SW480 (cell line): Measurements from ENCODE around the gene SPSB3.
"Not testable (repeated sequence)": the region's sequence is repeated elsewhere in the genome, so short reads cannot be mapped to it uniquely, and the experiment has no call there.

Experiments
- DNase-seq: peaks from one replicate; pipeline ENCODE4 v3.0.0-alpha.2; 2016; ENCODE audit warnings: low spot score

Gene SPSB3

GRCh38 chr16:1816396-1817275 lies 34.3 kb upstream of the SPSB3 start:
- no peak for DNase-seq

- DNase-seq: no peak
Observed at GRCh38 chr16:1815461-1815860, 33.1 kb upstream of the SPSB3 start.

DNA sequence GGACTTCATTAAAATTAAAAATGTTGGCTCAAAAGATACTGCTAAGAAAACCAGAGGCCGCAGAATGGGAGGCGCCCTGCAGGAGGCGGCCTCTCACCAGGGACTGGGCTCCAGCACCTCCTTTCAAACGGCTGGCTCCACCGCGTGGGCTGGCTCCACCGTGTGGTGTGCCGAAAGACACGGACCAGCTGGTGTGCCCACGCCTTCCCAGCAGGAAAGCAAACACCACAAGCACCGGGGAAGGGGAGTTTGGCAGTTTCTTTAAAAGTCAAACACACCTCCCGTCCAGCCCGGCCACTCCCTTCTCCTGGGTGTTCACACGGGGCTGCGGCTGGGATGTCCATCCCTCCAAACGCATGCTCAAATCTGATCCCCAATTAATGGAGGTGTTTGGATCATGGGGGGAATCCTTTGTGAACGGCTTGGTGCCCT lies 30.4 kb upstream of the SPSB3 start:
- DNase-seq: peak; percentile 74

- DNase-seq: no peak
Observed at GRCh38 chr16:1810536-1810935, 28.2 kb upstream of the SPSB3 start.

DNA sequence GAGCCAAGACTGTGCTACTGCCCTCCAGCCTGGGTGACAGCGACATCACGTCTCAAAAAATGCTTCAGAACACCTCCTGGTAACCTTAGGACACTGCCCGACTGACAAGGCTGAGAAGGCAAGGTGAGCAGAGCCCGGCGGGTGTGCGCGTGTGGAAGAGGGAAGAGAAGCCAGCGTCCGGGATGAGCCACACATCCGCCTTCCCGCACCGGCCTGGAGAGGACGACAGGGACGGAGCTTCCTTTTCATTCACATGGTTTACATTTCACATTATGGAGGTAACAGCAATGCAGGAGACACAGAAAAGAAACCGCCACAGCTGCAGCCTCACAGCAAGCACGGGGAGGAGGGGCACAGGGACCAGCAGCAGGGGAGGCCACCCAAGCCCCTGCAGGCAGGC lies 27.7 kb upstream of the SPSB3 start:
- DNase-seq: no peak

GRCh38 chr16:1809281-1809801 lies 27.0 kb upstream of the SPSB3 start:
- DNase-seq: no peak

GRCh38 chr16:1808691-1809090 lies 26.3 kb upstream of the SPSB3 start:
- no peak for DNase-seq

GRCh38 chr16:1807626-1808025 lies 25.3 kb upstream of the SPSB3 start:
- no peak for DNase-seq

DNA sequence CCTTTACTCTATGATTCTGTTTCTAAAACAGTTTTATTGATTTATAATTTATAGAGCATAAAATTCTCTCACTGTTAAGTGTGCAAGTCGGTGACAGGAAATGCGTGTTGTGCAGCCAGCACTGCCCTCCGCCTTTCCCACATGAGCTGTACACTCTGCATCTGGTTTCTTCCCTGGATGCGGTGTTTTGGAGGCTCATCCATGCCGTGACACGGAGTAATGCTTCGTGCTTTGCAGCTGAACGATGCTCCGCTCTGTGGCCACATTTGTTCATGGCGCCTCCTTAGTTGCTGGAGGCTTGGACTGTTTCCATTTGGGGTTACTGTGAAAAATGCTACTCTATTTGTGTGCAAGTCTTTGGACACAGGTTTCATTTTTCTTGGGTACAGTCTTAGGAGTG lies 18.3 kb upstream of the SPSB3 start:
- DNase-seq: no peak

GRCh38 chr16:1799263-1799662 lies 16.9 kb upstream of the SPSB3 start:
- DNase-seq: not testable (repeated sequence)

DNA sequence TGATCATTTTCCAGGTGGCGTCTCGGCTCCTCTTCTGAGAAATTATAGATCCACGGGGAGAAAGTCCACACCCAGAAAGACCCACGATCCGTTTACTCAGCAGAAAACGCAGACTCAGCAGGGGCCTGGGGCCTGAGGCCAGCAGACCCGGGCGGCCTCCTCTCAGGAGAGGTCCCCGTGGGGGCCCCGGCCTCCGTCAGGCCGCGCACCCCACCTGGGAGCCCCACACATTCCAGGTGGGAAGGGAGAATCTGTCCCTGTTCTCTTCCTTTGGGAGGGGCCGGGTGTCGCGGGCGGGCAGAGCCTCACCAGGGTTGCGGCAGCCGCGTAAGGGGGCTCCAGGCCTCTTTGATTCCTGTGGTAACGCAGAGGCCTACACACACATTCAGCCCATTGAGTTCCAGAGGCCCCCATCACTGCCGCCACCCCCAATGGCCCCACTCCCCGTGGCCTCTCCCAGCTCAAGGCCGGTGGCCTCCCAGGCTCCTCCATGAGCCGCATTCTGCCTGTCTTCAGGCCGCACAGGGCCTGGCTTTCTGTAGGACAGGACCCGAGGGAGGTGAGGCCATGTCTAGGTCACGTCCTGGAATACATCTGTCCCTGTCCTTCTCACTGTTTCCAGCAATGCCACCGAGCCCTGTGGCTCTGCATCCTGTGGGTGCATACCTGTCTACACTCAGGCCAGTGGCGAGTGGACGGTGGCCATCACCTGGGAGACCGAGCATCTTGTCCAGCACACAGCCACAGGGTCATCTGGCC lies 12.7 kb upstream of the SPSB3 start:
- DNase-seq: no peak

- DNase-seq: no peak
Observed at GRCh38 chr16:1794221-1794871, 12.0 kb upstream of the SPSB3 start.

DNA sequence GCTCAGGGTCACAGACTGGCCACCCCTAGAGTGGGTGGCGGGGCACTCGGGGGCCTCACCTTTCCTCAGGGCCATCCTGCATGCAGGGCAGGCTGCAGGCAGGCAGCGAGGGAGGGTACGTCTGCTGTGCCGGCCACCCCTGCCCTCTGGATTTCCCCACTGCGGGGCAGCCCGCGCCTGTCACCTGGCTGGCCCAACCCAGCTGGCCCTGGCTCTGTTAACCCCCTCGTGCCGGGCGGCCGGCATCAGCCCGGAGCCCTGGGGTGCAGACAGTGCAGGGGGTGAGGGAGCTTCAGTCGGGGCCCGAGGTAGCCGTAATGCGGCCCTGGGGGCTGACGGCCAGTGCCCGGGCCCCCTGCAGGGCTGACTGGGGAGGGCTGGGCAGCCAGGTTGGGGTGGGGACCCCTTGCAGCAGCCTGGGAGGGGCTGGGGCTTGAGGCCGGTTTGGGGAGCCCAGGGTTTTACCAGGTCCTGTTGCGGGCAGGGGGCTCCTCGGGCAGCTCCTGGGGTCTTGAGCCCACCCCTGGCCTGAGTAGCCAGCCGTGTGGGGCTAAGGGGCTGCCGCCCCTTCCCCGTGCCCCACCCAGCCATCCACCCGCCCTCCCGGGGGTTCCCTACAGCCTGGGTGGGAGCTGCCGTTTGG lies 11.3 kb upstream of the SPSB3 start, which contains the start of gene IGFALS:
Gene IGFALS, minus strand, starts transcription at position 128 of the 643 bp plus-strand sequence. Its CDS starts 53 bp downstream, at position 75.
- no peak for DNase-seq

DNA sequence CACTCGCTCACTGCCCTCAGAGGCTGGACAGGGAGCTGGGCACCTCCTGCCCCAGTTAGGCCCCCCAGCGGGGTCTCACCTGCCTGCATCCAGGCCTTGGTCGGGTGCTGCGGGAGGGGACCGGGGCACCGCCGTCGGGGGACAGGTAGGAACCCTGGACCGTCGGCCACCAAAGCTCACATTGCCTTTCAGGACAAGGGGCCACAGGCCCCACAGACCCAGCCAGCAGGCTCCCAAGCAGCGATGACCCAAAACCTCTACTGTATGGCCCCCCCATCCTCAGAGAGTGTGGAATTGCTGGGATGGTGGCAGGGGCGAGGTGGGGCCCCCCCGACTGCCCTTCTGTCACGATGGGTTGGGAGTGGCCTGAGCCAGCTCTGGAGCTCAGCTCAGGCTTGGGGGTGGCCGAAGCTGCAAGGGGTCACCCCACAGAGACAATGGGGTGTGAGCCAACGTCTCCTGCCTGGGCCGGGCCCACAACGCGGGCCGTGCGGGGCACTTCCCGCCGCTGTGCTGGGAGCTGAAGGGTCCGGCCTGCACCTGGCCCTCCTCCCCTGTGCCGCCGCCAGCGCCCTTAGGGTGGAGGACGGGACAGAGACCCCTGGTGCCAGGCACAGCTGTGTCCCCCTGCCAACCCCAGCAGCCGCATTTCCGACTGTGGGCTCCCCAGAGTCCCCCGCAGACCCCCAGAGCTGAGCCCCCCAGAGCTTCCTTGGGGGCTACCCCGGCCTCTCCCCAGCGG lies 10.6 kb upstream of the SPSB3 start:
- no peak for DNase-seq

DNA sequence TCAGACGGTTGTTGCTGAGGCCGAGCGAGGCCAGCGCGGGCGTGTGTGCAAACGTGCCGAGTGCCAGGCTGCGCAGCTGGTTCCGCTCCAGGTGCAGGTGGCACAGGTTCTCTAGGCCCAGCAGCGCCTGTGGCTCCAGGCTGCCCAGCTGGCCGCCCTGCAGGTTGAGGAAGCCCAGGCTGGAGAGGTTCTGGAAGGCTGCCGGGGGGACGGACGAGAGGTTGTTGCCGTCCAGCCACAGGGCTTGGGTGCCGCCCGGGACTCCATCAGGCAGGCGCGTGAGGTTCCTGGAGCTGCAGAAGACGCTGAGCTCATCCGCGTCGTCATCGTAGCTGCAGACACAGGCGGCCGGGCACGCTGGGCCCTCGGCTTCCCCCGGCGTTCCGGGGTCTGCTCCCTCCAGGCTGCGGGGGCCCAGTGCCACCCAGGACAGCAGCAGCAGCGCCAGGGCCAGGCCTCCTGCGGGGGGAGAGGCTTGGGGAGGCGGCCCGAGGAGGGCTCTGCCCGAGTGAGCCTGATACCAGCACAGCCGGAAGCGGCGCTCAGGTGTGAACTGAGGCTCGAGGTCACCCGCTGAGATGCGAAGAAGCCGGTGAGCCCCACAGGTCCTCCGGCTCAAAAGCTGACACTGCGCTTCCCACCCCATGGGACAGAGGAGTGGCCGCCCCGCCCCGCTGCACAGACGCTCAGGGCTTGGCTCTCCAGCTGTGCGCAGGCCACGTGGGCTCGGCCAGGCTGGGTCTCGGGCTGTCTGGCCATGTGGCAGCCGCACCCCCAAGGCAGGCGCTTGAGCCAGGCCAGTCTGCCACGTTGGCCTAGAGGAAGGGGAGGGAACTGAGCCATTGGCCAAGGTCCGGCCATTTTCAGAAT lies 9.8 kb upstream of the SPSB3 start:
- no peak for DNase-seq

GRCh38 chr16:1791256-1791942 lies 9.0 kb upstream of the SPSB3 start:
- no peak for DNase-seq

GRCh38 chr16:1790611-1791255 lies 8.4 kb upstream of the SPSB3 start:
- DNase-seq: no peak

DNA sequence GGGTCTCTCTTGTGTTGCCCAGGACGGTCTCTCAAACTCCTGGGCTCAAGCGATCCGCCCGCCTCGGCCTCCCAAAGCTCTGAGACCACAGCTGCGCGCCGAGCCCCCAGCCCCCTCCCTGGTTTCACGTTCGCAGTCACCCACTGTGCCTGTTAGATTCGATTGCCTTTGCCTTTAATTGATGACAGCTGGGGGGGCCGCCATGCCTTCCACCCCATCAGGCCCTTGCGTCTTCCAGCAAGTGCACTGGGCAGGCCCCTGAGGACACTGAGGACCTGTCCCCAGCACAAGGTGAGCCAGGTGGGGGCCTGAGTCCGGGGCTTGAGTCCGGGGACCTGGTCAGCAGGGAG lies 7.9 kb upstream of the SPSB3 start:
- no peak for DNase-seq

- no peak for DNase-seq
Observed at GRCh38 chr16:1789643-1790045, 7.3 kb upstream of the SPSB3 start.
